H1 (cell line): ENCODE results near the gene NCAPD2. TPM values are rescaled to one million over a fixed set of nuclear protein-coding genes. Genes with fewer than 3 reads are reported as not detected.
"Not testable (repeated sequence)": the region's sequence is repeated elsewhere in the genome, so short reads cannot be mapped to it uniquely, and the experiment has no call there.

Experiments
- CTCF ChIA-PET: fragments of 300-600 bp; sonication (Branson Sonifier 250); formaldehyde crosslinking; loops from one replicate; lab custom pipeline; 2021; ENCODE audit not compliant: partially characterized antibody; lab: Charles Lee
- POLR2A ChIA-PET: fragments of 300-600 bp; sonication (Branson Sonifier 250); formaldehyde crosslinking; loops from one replicate; lab custom pipeline; 2021; ENCODE audit warnings: inconsistent platforms; ENCODE audit not compliant: partially characterized antibody; lab: Charles Lee
- DNase-seq, 2 experiments: peaks; one replicate each; pipeline versions ENCODE4 v3.0.0 to v3.0.0-alpha.2; 2010 to 2022; ENCODE audit warnings: low spot score in 2 of 2, low read depth in 1 of 2, mixed read lengths in 1 of 2
- FAIRE-seq: peaks from 2 replicates; lab custom pipeline; 2011; peaks lifted over from hg19 to GRCh38; lab: Jason Lieb, UNC
- H2AFZ ChIP-seq: 2 replicates; pipeline ENCODE4 v1.8.1; 2012; ENCODE audit warnings: low read length, inconsistent platforms
- H2AK5ac ChIP-seq: 2 replicates; pipeline ENCODE4 v1.6.1; 2013; ENCODE audit warnings: low read depth, low read length
- H2BK120ac ChIP-seq: replicated peaks from 2 replicates; pipeline ENCODE3; 2013; ENCODE audit warnings: low read depth, low read length, inconsistent platforms
- H2BK12ac ChIP-seq: 2 replicates; pipeline ENCODE4 v1.6.1; 2013; ENCODE audit warnings: low read depth, low read length
- H2BK15ac ChIP-seq: 2 replicates; pipeline ENCODE4 v1.6.1; 2013; ENCODE audit warnings: low read length
- H2BK20ac ChIP-seq: 2 replicates; pipeline ENCODE4 v1.6.1; 2013; ENCODE audit warnings: low read length
- H2BK5ac ChIP-seq: 2 replicates; pipeline ENCODE4 v1.6.1; 2013; ENCODE audit warnings: low read depth, low read length
- H3K14ac ChIP-seq: 2 replicates; pipeline ENCODE4 v1.6.1; 2013; ENCODE audit warnings: inconsistent platforms; ENCODE audit not compliant: insufficient read length
- H3K18ac ChIP-seq: 2 replicates; pipeline ENCODE4 v1.6.1; 2013; ENCODE audit warnings: low read length; ENCODE audit errors: extremely low read depth
- H3K23ac ChIP-seq: 2 replicates; pipeline ENCODE4 v1.6.1; 2013; ENCODE audit warnings: inconsistent platforms; ENCODE audit not compliant: insufficient read length
- H3K23me2 ChIP-seq: 2 replicates; pipeline ENCODE4 v1.6.1; 2013; ENCODE audit warnings: low read depth, low read length
- H3K27ac ChIP-seq: 2 replicates; pipeline ENCODE4 v1.6.1; 2011; ENCODE audit warnings: low read depth, low read length, inconsistent platforms
- H3K27me3 ChIP-seq, 4 experiments: replicated peaks in 1 of 4; 1 replicate in 1 of 4; 2 replicates in 3 of 4; pipeline versions ENCODE4 v1.6.1 to v1.8.1; 2011 to 2013; ENCODE audit warnings: low read length in 3 of 4, mild to moderate bottlenecking in 3 of 4, inconsistent platforms in 2 of 4, mixed read lengths in 2 of 4, moderate library complexity in 1 of 4; ENCODE audit not compliant: control insufficient read depth in 3 of 4, insufficient read depth in 3 of 4; ENCODE audit errors: extremely low read depth in 1 of 4
- H3K36me3 ChIP-seq, 4 experiments: 2 replicates each; pipeline versions ENCODE4 v1.6.1 to v1.8.1; 2011 to 2013; ENCODE audit warnings: mild to moderate bottlenecking in 4 of 4, low read length in 3 of 4, moderate library complexity in 2 of 4, control low read depth in 1 of 4, inconsistent platforms in 1 of 4; ENCODE audit not compliant: insufficient read depth in 4 of 4, control insufficient read depth in 2 of 4
- H3K4ac ChIP-seq: replicated peaks from 2 replicates; pipeline ENCODE3; 2013; ENCODE audit warnings: low read length, low read depth, mixed read lengths, inconsistent platforms; ENCODE audit not compliant: insufficient read length
- H3K4me1 ChIP-seq, 4 experiments: replicated peaks in 1 of 4; 1 replicate in 1 of 4; 2 replicates in 3 of 4; pipeline versions ENCODE4 v1.6.1 to v1.8.1; 2011 to 2013; ENCODE audit warnings: low read length in 3 of 4, inconsistent platforms in 2 of 4, mixed read lengths in 1 of 4; ENCODE audit not compliant: insufficient read depth in 4 of 4, control insufficient read depth in 3 of 4
- H3K4me2 ChIP-seq, 2 experiments: 2 replicates each; pipeline versions ENCODE4 v1.6.1 to v1.8.1; 2011 to 2013; ENCODE audit warnings: low read depth in 2 of 2, low read length in 2 of 2, control low read depth in 1 of 2, inconsistent platforms in 1 of 2, mild to moderate bottlenecking in 1 of 2; ENCODE audit not compliant: insufficient read depth in 1 of 2
- H3K4me3 ChIP-seq, 4 experiments: fragments of 200-600, 300-600 bp in 1 of 4; sonication (generic), shearing (Covaris generic), sonication (Bioruptor Twin) in 1 of 4; 2 replicates each; pipeline versions ENCODE4 v1.5.1 to v1.8.1; 2011 to 2016; ENCODE audit warnings: low read length in 4 of 4, low read depth in 3 of 4, control low read depth in 2 of 4, inconsistent platforms in 2 of 4, mild to moderate bottlenecking in 2 of 4, mixed read lengths in 1 of 4, moderate library complexity in 1 of 4; ENCODE audit not compliant: insufficient read depth in 2 of 4; ENCODE audit errors: extremely low read depth in 1 of 4
- H3K56ac ChIP-seq: replicated peaks from 2 replicates; pipeline ENCODE3; 2013; ENCODE audit warnings: low read depth, mild to moderate bottlenecking, mixed read lengths, low read length, inconsistent platforms; ENCODE audit not compliant: insufficient read length
- H3K79me1 ChIP-seq: 2 replicates; pipeline ENCODE4 v1.6.1; 2013; ENCODE audit warnings: low read depth, low read length, control low read depth
- H3K79me2 ChIP-seq, 2 experiments: 2 replicates each; pipeline versions ENCODE4 v1.6.1 to v1.8.1; 2012 to 2013; ENCODE audit warnings: low read length in 2 of 2, mild to moderate bottlenecking in 2 of 2, inconsistent platforms in 1 of 2; ENCODE audit not compliant: insufficient read depth in 2 of 2, control insufficient read depth in 1 of 2
- H3K9ac ChIP-seq, 4 experiments: replicated peaks in 1 of 4; 1 replicate in 1 of 4; 2 replicates in 3 of 4; pipeline versions ENCODE4 v1.6.1 to v1.8.1; 2011 to 2013; ENCODE audit warnings: low read depth in 3 of 4, low read length in 3 of 4, control low read depth in 2 of 4, mild to moderate bottlenecking in 2 of 4, moderate library complexity in 2 of 4, inconsistent platforms in 1 of 4; ENCODE audit errors: extremely low read depth in 1 of 4
- H3K9me3 ChIP-seq, 2 experiments: 2 replicates each; pipeline versions ENCODE4 v1.6.1 to v1.8.1; 2012 to 2013; ENCODE audit warnings: mild to moderate bottlenecking in 2 of 2, moderate library complexity in 2 of 2, control low read depth in 1 of 2, inconsistent platforms in 1 of 2, low read depth in 1 of 2, low read length in 1 of 2, mixed read lengths in 1 of 2; ENCODE audit not compliant: insufficient read depth in 2 of 2
- H4K20me1 ChIP-seq, 2 experiments: replicated peaks in 1 of 2; 2 replicates each; pipeline versions ENCODE3 to v1.8.1; 2011 to 2013; ENCODE audit warnings: inconsistent platforms in 2 of 2, low read length in 2 of 2, mild to moderate bottlenecking in 1 of 2; ENCODE audit not compliant: insufficient read depth in 2 of 2, control insufficient read depth in 1 of 2
- H4K5ac ChIP-seq: 2 replicates; pipeline ENCODE4 v1.6.1; 2013; ENCODE audit warnings: low read length, low read depth, mixed read lengths, inconsistent platforms; ENCODE audit not compliant: insufficient read length
- H4K8ac ChIP-seq: 2 replicates; pipeline ENCODE4 v1.8.0; 2013; ENCODE audit warnings: mild to moderate bottlenecking, moderate library complexity, low read length, inconsistent platforms; ENCODE audit not compliant: insufficient read depth; ENCODE audit errors: extremely low read depth
- H4K91ac ChIP-seq: replicated peaks from 2 replicates; pipeline ENCODE3; 2013; ENCODE audit warnings: low read length, mixed read lengths, inconsistent platforms; ENCODE audit not compliant: insufficient read length
- WGBS, 2 experiments: shearing (Covaris generic) in 1 of 2; methylation state at CpG; one replicate each; pipeline versions ENCODE4 v1.1.6 to v1.1.7; 2013 to 2015; ENCODE audit warnings: low lambda C conversion rate in 2 of 2, mixed read lengths in 2 of 2, inconsistent platforms in 1 of 2, low coverage in 1 of 2, missing lambda C conversion rate in 1 of 2; ENCODE audit not compliant: insufficient replicate concordance in 2 of 2, insufficient coverage in 1 of 2, insufficient read length in 1 of 2; ENCODE audit errors: extremely low coverage in 1 of 2, missing lambda C conversion rate in 1 of 2; 5-methylcytosine and 5-hydroxymethylcytosine counted together
- polyA plus RNA-seq, 7 experiments: library from polyadenylated mRNA; depleted of rRNA in 3 of 7; stranded (reverse) in 5 of 7; unstranded in 2 of 7; fragments of >200 nt in 5 of 7; fragments of 200-250 nt in 2 of 7; gene quantifications; 1 replicate in 5 of 7; 2 replicates in 1 of 7; 4 replicates in 1 of 7; pipeline versions ENCODE4 v1.2.1 to v1.2.3, GENCODE V29; 2011 to 2013; ENCODE audit warnings: missing spikeins in 2 of 7, mixed read lengths in 2 of 7
- total RNA-seq: library from RNA; stranded (reverse); fragmentation: NEBNext Ultra II Directional; extraction: Animal tissue kit (Norgen Biotek cat#: 25700); gene quantifications from 2 replicates; pipeline ENCODE4 v1.2.1, GENCODE V29; 2021

The NCAPD2 gene
- total and polyA plus RNA-seq, 2 of the 8 experiments (the other 6 are each of a cell fraction or from before 2014, with no cell fraction given): 55.8 to 132 TPM

GRCh38 chr12:6466751-6467150 lies 27.2 kb upstream of the NCAPD2 start:
- Histone ChIP-seq H4K20me1 (peaks cover 0 to 10% of the 10 kb centered on the region in 2 experiments), H3K36me3 (peaks cover 5 to 33% (median 20%) of the 10 kb centered on the region in 4 experiments; a peak in 7 of 8 replicates), H3K79me2 (peaks cover 0 to 15% of the 10 kb centered on the region in 2 experiments; a peak in 2 of 4 replicates), H3K23me2 (peaks cover 12% of the 10 kb centered on the region)
- not testable (repeated sequence) for H2BK5ac ChIP-seq, H4K91ac ChIP-seq, H3K9me3 ChIP-seq, FAIRE-seq, H3K27ac ChIP-seq, H3K9ac ChIP-seq, H3K79me1 ChIP-seq, H3K56ac ChIP-seq, H2BK12ac ChIP-seq, H3K18ac ChIP-seq, H2BK15ac ChIP-seq, H4K5ac ChIP-seq, H2BK20ac ChIP-seq, H4K8ac ChIP-seq, H2AK5ac ChIP-seq, H3K4me3 ChIP-seq, H3K4me2 ChIP-seq, H3K4me1 ChIP-seq, H3K27me3 ChIP-seq, H2AFZ ChIP-seq, DNase-seq, H2BK120ac ChIP-seq, H3K23ac ChIP-seq, H3K4ac ChIP-seq, H3K14ac ChIP-seq
- ChIA-PET CTCF (interaction anchor here (1.2 to 10.5 kb wide), 17 partner anchors 10 to 144 kb away, joined by 3 to 202 read pairs (median 15); partner anchors contain the start of gene CD27), POLR2A (interaction anchor here (1.5 to 1.7 kb wide), 2 partner anchors 10 to 68 kb away, joined by 6 to 7 read pairs; partner anchors contain the start of gene GAPDH)
- WGBS, 2 experiments: 80% methylated on average over 4 of the region's 4 CpGs; no CpG with 5 or more reads in 1 of the 2 experiments
